IMR-90 (cell line): Measurements from ENCODE around the gene MACF1. TPM values are rescaled to one million over a fixed set of nuclear protein-coding genes. Genes with fewer than 3 reads are reported as not detected.

ENCODE experiments used
- ATAC-seq: fragments of 200-7000 bp; cut with Tn5 transposase; 2 replicates; pipeline ENCODE4 v1.9.1; 2020; ENCODE audit warnings: low read depth, mild to moderate bottlenecking, moderate library complexity
- BruUV-seq: library from RNA; stranded (reverse); fragments of 400-500 nt; replicated peaks from 2 replicates; lab custom pipeline; 2021; lab: Mats Ljungman, UMichigan
- CTCF ChIA-PET: fragments of 300-600 bp; formaldehyde crosslinking; extraction: SDS; loops from one replicate; lab custom pipeline; 2021; ENCODE audit warnings: antibody characterized with exemption; lab: Yijun Ruan, JAX
- POLR2A ChIA-PET: fragments of 300-600 bp; sonication (Branson Sonifier 250); formaldehyde crosslinking; loops from one replicate; lab custom pipeline; 2022; ENCODE audit warnings: antibody characterized with exemption; ENCODE audit not compliant: unreplicated experiment; lab: Charles Lee
- DNase-seq: peaks from one replicate; pipeline ENCODE4 v3.0.0; 2013
- H2AFZ ChIP-seq: replicated peaks from 2 replicates; pipeline ENCODE3; 2013; ENCODE audit warnings: low read length, mild to moderate bottlenecking; ENCODE audit not compliant: poor library complexity
- H2AK5ac ChIP-seq: 2 replicates; pipeline ENCODE4 v1.6.1; 2013; ENCODE audit warnings: low read depth, low read length, inconsistent platforms
- H2AK9ac ChIP-seq: replicated peaks from 2 replicates; pipeline ENCODE3; 2013; ENCODE audit warnings: mild to moderate bottlenecking, low read depth, low read length, moderate library complexity; ENCODE audit not compliant: poor library complexity
- H2BK120ac ChIP-seq: 2 replicates; pipeline ENCODE4 v1.6.1; 2013; ENCODE audit warnings: low read depth, low read length, inconsistent platforms
- H2BK15ac ChIP-seq: 3 replicates; pipeline ENCODE4 v1.6.1; 2013; ENCODE audit warnings: low read depth, low read length, inconsistent platforms
- H2BK20ac ChIP-seq: 2 replicates; pipeline ENCODE4 v1.6.1; 2013; ENCODE audit warnings: low read depth, mild to moderate bottlenecking, inconsistent platforms, low read length, moderate library complexity
- H2BK5ac ChIP-seq: 2 replicates; pipeline ENCODE4 v1.6.1; 2013; ENCODE audit warnings: mild to moderate bottlenecking, low read depth, low read length, inconsistent platforms; ENCODE audit not compliant: poor library complexity, severe bottlenecking
- H3K14ac ChIP-seq: replicated peaks from 2 replicates; pipeline ENCODE4 v1.6.1; 2013; ENCODE audit warnings: low read depth, low read length, inconsistent platforms
- H3K18ac ChIP-seq: 2 replicates; pipeline ENCODE4 v1.6.1; 2013; ENCODE audit warnings: low read depth, low read length, control low read depth
- H3K23ac ChIP-seq: 2 replicates; pipeline ENCODE4 v1.6.1; 2013; ENCODE audit warnings: low read depth, low read length, inconsistent platforms
- H3K27ac ChIP-seq: 2 replicates; pipeline ENCODE4 v1.5.1; 2013; ENCODE audit warnings: mild to moderate bottlenecking, control low read depth, low read length; ENCODE audit not compliant: insufficient read depth
- H3K27me3 ChIP-seq: 2 replicates; pipeline ENCODE4 v1.6.1; 2013; ENCODE audit warnings: low read length; ENCODE audit not compliant: control insufficient read depth, insufficient read depth
- H3K36me3 ChIP-seq: 2 replicates; pipeline ENCODE4 v1.6.1; 2013; ENCODE audit warnings: low read length, mixed read lengths; ENCODE audit not compliant: control insufficient read depth, insufficient read depth
- H3K4ac ChIP-seq: 2 replicates; pipeline ENCODE4 v1.6.1; 2013; ENCODE audit warnings: low read depth, low read length, inconsistent platforms
- H3K4me1 ChIP-seq: 2 replicates; pipeline ENCODE4 v1.6.1; 2013; ENCODE audit warnings: low read length, mixed read lengths; ENCODE audit not compliant: control insufficient read depth, insufficient read depth
- H3K4me2 ChIP-seq: 2 replicates; pipeline ENCODE4 v1.6.1; 2013; ENCODE audit warnings: low read depth, mild to moderate bottlenecking, control low read depth, low read length, moderate library complexity
- H3K4me3 ChIP-seq: 2 replicates; pipeline ENCODE4 v1.5.1; 2013; ENCODE audit warnings: low read depth, mild to moderate bottlenecking, control low read depth, low read length, moderate library complexity; ENCODE audit not compliant: insufficient read depth
- H3K56ac ChIP-seq: 2 replicates; pipeline ENCODE4 v1.6.1; 2013; ENCODE audit warnings: low read length, inconsistent platforms; ENCODE audit not compliant: insufficient read depth; ENCODE audit errors: extremely low read depth
- H3K79me1 ChIP-seq, 2 experiments: 2 replicates each; pipeline ENCODE4 v1.6.1; 2013; ENCODE audit warnings: low read length in 2 of 2, inconsistent platforms in 1 of 2, low read depth in 1 of 2
- H3K9ac ChIP-seq: 2 replicates; pipeline ENCODE4 v1.6.1; 2013; ENCODE audit warnings: low read depth, low read length, control low read depth
- H3K9me1 ChIP-seq: 2 replicates; pipeline ENCODE4 v1.6.1; 2013; ENCODE audit warnings: low read length, inconsistent platforms; ENCODE audit not compliant: insufficient read depth
- H3K9me3 ChIP-seq: 2 replicates; pipeline ENCODE4 v1.6.1; 2013; ENCODE audit warnings: low read length; ENCODE audit not compliant: control insufficient read depth, insufficient read depth
- H4K20me1 ChIP-seq: 2 replicates; pipeline ENCODE4 v1.6.1; 2013; ENCODE audit warnings: low read length, inconsistent platforms; ENCODE audit not compliant: insufficient read depth
- H4K5ac ChIP-seq: 2 replicates; pipeline ENCODE4 v1.6.1; 2013; ENCODE audit warnings: mild to moderate bottlenecking, low read depth, low read length, control low read depth
- H4K8ac ChIP-seq, 2 experiments: 2 replicates each; pipeline ENCODE4 v1.6.1; 2013; ENCODE audit warnings: low read depth in 2 of 2, low read length in 2 of 2, control low read depth in 1 of 2, inconsistent platforms in 1 of 2
- H4K91ac ChIP-seq: 2 replicates; pipeline ENCODE4 v1.6.1; 2013; ENCODE audit warnings: low read depth, low read length, inconsistent platforms; ENCODE audit not compliant: insufficient read depth
- CEBPB ChIP-seq: IDR thresholded peaks from 2 replicates; pipeline ENCODE4 v1.6.1; 2012; ENCODE audit warnings: low read depth, low read length, improper control_type of control experiment
- ELK1 ChIP-seq: fragments of 150-350 bp; IDR thresholded peaks from 2 replicates; pipeline ENCODE4 v1.6.1; 2016; ENCODE audit warnings: low read depth, mild to moderate bottlenecking, low read length, moderate library complexity, borderline replicate concordance
- MAFK ChIP-seq: IDR thresholded peaks from 2 replicates; pipeline ENCODE4 v1.6.1; 2012; ENCODE audit warnings: low read depth, low read length, improper control_type of control experiment
- MXI1 ChIP-seq: IDR thresholded peaks from 2 replicates; pipeline ENCODE4 v1.6.1; 2012; ENCODE audit warnings: low read depth, mild to moderate bottlenecking, low read length, moderate library complexity, borderline replicate concordance
- NFE2L2 ChIP-seq: fragments of 150-350 bp; IDR thresholded peaks from 2 replicates; pipeline ENCODE4 v1.6.1; 2016; ENCODE audit warnings: low read depth, mild to moderate bottlenecking, low read length
- RAD21 ChIP-seq: IDR thresholded peaks from 2 replicates; pipeline ENCODE4 v1.6.1; 2012; ENCODE audit warnings: low read length, improper control_type of control experiment
- RFX5 ChIP-seq: IDR thresholded peaks from 2 replicates; pipeline ENCODE4 v1.8.0; 2012; ENCODE audit warnings: low read depth, mild to moderate bottlenecking, low read length, moderate library complexity
- SMC3 ChIP-seq: fragments of 150-350 bp; IDR thresholded peaks from 2 replicates; pipeline ENCODE4 v1.6.1; 2016; ENCODE audit warnings: low read depth, mild to moderate bottlenecking, antibody characterized with exemption, low read length, moderate library complexity
- WGBS, 2 experiments: methylation state at CpG; one replicate each; pipeline versions ENCODE4 v1.1.5 to v1.1.7; 2013; ENCODE audit warnings: missing lambda C conversion rate in 2 of 2; ENCODE audit not compliant: insufficient read length in 1 of 2; ENCODE audit errors: extremely low coverage in 2 of 2; 5-methylcytosine and 5-hydroxymethylcytosine counted together
- dilution Hi-C: fragments of 300-500 bp; cut with HindIII; formaldehyde crosslinking; loops from one replicate; pipeline ENCODE4 v1.14.3; 2018; ENCODE audit warnings: low sequenced_read_pairs; ENCODE audit not compliant: unreplicated experiment
- in situ Hi-C: fragments of 300-500 bp; cut with MboI; formaldehyde crosslinking; loops from 3 replicates; pipeline ENCODE4 v1.14.3; 2019; ENCODE audit warnings: low sequenced_read_pairs, inconsistent platforms, mixed read lengths
- intact Hi-C: fragments of 100-400 bp; cut with micrococcal nuclease; formaldehyde crosslinking; loops from 2 replicates; pipeline ENCODE4 v1.10.0; 2022
- polyA plus RNA-seq, 3 experiments: library from polyadenylated mRNA; depleted of rRNA; stranded (reverse); fragments of >200 nt; gene quantifications; 2 replicates each; pipeline ENCODE4 v1.2.3, GENCODE V29; 2012; ENCODE audit warnings: low replicate concordance in 1 of 3
- total RNA-seq: library from RNA; depleted of rRNA; stranded (reverse); fragments of >200 nt; gene quantifications from 2 replicates; pipeline ENCODE4 v1.2.3, GENCODE V29; 2012

MACF1 gene
- total and polyA plus RNA-seq, 2 of the 4 experiments (the other 2 are of a cell fraction) = 67.6 to 369 TPM

- peaks cover 7% of the 10 kb centered on the region for H3K36me3 ChIP-seq
- peaks cover 12 to 59% of the 10 kb centered on the region in 2 experiments; a peak in 3 of 4 replicates for H3K79me1 ChIP-seq
- H2AK5ac ChIP-seq = no peak overlapping the region
- H2BK5ac ChIP-seq = no peak overlapping the region
- TF ChIP-seq RFX5 = no peak
- no peak for TF ChIP-seq NFE2L2
- peak; percentile 73 for TF ChIP-seq CEBPB
- TF ChIP-seq SMC3 = no peak
- TF ChIP-seq MXI1 = no peak
- no peak for TF ChIP-seq RAD21
- no peak for TF ChIP-seq ELK1
- 0 out of 2 replicates have a peak, but pooled peaks have one; percentile 5 for TF ChIP-seq MAFK
- H3K27me3 ChIP-seq = no peaks in the 10 kb centered on the region
- peaks cover 55% of the 10 kb centered on the region for H4K20me1 ChIP-seq
- POLR2A ChIA-PET = interaction anchor here (0.6 kb wide), 1 partner anchor 42 kb away, joined by 8 read pairs; no protein-coding TSS in a partner anchor
- H3K9me3 ChIP-seq = no peaks in the 10 kb centered on the region
- no peak overlapping the region for H3K23ac ChIP-seq
- in situ Hi-C loops = loop anchor here (5.0 kb wide), 1 partner anchor 159 kb away; no protein-coding TSS in a partner anchor
- H3K27ac ChIP-seq = peak overlapping the region; percentile 23; the same call in 1 of the 2 replicates
- dilution Hi-C loops = no loop called here
- no peak overlapping the region for H3K14ac ChIP-seq
- H3K18ac ChIP-seq = no peak overlapping the region
- H4K5ac ChIP-seq = no peak overlapping the region
- H3K4me2 ChIP-seq = no peak overlapping the region
- ATAC-seq (peak; percentile 67), DNase-seq (peak; percentile 80)
- peaks cover 5% of the 10 kb centered on the region; the same call in 1 of the 2 replicates for H3K9me1 ChIP-seq
- no TSS peak for BruUV-seq
- H2BK20ac ChIP-seq = no peak overlapping the region
- no peak overlapping the region for H2BK120ac ChIP-seq
- H4K8ac ChIP-seq = no peak overlapping the region
- no peak overlapping the region for H2BK15ac ChIP-seq
- H2AK9ac ChIP-seq = no peak overlapping the region
- H3K56ac ChIP-seq = no peak overlapping the region
- H2AFZ ChIP-seq = no peak overlapping the region
- no peak overlapping the region for H3K4ac ChIP-seq
- H4K91ac ChIP-seq = no peak overlapping the region
- no peak overlapping the region for H3K4me3 ChIP-seq
- CTCF ChIA-PET = interaction anchor here (0.6 kb wide), 2 partner anchors 67 to 117 kb away, joined by 3 to 4 read pairs; no protein-coding TSS in a partner anchor
- intact Hi-C loops = no loop called here
- WGBS, 2 experiments = no CpG with 5 or more reads among the region's 2 CpGs
- peaks cover 3% of the 10 kb centered on the region; the same call in 1 of the 2 replicates for H3K4me1 ChIP-seq
- H3K9ac ChIP-seq = no peak overlapping the region
These were observed 57.3 kb downstream of the MACF1 start for GRCh38 chr1:39261712-39262221.
